Fibroblast of mammary gland (primary cell): ENCODE measurements around the gene AXL.

Experiments used
- DNase-seq: peaks from one replicate; pipeline ENCODE4 v3.0.0-alpha.2; 2010; ENCODE audit warnings: low read depth
- H3K4me3 ChIP-seq: 2 replicates; pipeline ENCODE4 v1.5.1; 2011; ENCODE audit warnings: low read depth, mild to moderate bottlenecking, low read length, moderate library complexity; ENCODE audit not compliant: control insufficient read depth
- CTCF ChIP-seq: conservative IDR thresholded peaks from 2 replicates; pipeline ENCODE4 v1.5.1; 2011; ENCODE audit warnings: low read depth, low read length, inconsistent platforms; ENCODE audit not compliant: control insufficient read depth, insufficient read depth

The AXL gene

GRCh38 chr19:41264581-41265394, 45.8 kb downstream of the AXL start:
- peak; percentile 39 for DNase-seq
- peak overlapping the region; percentile 88 for H3K4me3 ChIP-seq
- no peak for TF ChIP-seq CTCF

- TF ChIP-seq CTCF: no peak
- peak overlapping the region; percentile 88 for H3K4me3 ChIP-seq
- peak; percentile 25 for DNase-seq
Observed at GRCh38 chr19:41265395-41266153, 46.6 kb downstream of the AXL start.

- TF ChIP-seq CTCF: no peak
- no peak for DNase-seq
- H3K4me3 ChIP-seq: no peak overlapping the region
Observed at GRCh38 chr19:41269055-41269454, 50.0 kb downstream of the AXL start.

GRCh38 chr19:41269571-41269970, 50.5 kb downstream of the AXL start:
- TF ChIP-seq CTCF: no peak
- no peak overlapping the region for H3K4me3 ChIP-seq
- DNase-seq: no peak

- DNase-seq: no peak
- TF ChIP-seq CTCF: no peak
- H3K4me3 ChIP-seq: no peak overlapping the region
Observed at GRCh38 chr19:41273076-41273475, 54.1 kb downstream of the AXL start.

- DNase-seq: no peak
- TF ChIP-seq CTCF: no peak
- H3K4me3 ChIP-seq: no peak overlapping the region
Observed at GRCh38 chr19:41274802-41275201, 55.8 kb downstream of the AXL start.
